ENCODE data around the gene POMGNT2.

POMGNT2 gene

DNA sequence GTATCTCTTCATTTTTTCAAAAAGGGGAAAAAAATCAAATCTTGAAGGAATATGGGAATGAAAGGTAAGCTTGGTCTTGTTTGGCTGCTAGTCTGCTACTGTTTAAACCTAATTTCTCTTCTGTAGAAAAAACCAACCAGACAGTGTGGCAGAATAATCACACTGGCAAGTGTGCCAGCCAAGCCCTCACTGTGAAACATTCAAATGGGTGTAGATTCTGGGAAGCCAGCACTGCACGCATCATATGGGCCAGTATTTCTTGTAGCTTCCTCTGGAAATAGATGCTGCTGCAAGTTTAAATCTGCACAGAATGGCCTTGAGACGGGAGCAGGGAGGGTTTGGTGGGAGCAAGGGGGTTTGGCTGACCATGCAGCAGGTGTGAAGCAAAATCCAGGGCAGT lies 62.1 kb downstream of the POMGNT2 start:
- DNase-seq (ENCODE audit: low read depth) = no peak

DNA sequence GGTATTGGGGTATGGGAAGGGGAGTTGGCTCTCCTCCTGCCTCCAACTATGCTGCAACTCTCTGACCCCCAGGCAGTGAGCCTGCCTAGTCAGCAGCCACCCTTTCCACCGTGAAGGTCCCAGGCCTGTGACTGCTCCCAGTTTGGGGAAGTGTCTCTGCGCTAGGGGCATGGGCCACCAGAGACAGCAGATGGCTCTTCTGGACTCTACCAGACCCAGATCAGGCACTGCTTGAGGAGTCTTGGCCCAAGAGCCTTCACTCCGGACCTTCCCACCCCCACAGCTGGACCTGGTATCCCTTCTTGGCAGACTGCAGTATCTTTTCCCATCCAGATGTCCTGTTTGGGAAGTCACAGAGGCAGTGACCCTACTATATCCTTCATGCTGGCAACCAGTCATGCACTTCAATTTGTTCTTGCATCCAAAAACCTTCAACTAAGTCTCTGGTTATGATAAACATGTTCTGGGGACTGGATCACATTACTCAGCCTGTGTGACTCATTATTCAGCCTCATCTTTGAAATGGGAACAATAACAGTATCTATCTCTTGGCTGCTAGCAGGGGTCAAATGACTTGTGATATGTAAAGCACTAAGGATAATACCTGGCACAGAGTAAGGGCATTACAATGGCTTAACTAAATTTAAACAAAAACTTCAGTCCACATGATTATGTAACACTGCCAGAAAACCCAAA lies 62.7 kb downstream of the POMGNT2 start:
- DNase-seq (ENCODE audit: low read depth) = no peak

- DNase-seq (ENCODE audit: low read depth) = no peak
Observed at GRCh38 chr3:43041517-43041916, 64.4 kb downstream of the POMGNT2 start.

DNA sequence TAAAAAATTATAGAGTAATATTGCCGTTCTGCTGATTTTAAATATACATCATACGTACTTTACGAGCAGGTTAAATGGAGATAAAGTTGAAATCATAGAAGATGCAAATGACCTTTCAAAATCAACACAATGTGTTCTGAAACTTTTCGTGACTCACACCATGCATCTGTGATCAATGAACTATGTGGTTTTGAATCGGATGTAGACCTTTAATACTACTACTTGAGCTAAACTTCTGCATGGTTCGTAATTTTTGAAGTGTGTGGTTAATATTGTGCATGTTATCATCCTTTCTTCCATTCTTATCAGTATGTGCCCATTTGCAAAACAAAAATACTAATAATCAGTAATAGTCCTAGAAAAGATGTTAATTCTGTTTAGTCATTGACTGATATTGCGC lies 67.9 kb downstream of the POMGNT2 start:
- no peak for DNase-seq (ENCODE audit: low read depth)

- no peak for DNase-seq (ENCODE audit: low read depth)
Observed at GRCh38 chr3:43036621-43037423, 69.1 kb downstream of the POMGNT2 start.

GRCh38 chr3:43035801-43036365 lies 70.0 kb downstream of the POMGNT2 start:
- no peak for DNase-seq (ENCODE audit: low read depth)

- no peak for DNase-seq (ENCODE audit: low read depth)
Observed at GRCh38 chr3:43034911-43035310, 71.0 kb downstream of the POMGNT2 start.

GRCh38 chr3:43034200-43034599 lies 71.7 kb downstream of the POMGNT2 start:
- no peak for DNase-seq (ENCODE audit: low read depth)

DNA sequence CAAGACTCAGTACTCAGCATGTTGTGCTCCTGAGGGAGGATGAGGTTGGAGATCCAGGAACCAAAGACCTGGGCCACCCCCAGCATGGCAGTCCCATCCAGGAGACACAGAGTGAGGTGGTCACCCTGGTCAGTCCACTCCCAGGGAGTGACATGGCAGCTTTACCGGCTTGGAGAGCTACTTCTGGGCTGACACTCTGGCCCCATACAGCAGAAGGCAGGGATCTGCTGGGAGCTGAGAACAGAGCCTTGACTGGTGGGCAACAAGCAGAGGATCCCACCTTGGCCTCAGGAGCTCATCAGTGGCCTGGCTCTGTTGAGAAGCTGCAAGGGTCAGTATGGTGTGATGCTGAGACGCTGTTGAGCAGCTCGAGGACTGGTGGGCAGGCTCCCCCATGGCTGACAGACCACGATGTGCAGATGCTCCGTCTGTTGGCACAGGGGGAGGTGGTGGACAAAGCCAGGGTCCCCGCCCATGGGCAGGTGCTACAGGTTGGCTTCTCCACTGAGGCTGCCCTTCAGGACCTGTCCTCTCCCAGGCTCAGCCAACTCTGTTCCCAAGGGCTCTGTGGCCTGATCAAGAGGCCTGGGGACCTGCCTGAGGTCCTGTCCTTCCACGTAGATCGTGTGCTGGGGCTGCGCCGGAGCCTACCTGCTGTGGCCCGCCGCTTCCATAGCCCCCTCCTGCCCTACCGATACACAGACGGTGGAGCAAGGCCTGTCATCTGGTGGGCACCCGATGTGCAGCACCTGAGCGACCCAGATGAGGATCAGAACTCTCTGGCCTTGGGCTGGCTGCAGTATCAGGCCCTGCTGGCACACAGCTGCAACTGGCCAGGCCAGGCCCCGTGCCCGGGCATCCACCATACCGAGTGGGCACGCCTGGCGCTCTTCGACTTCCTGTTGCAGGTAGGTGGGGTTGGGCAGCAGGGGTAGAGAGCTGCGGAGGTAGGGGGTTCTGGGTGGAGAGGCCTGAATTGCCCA lies 72.9 kb downstream of the POMGNT2 start:
- DNase-seq (ENCODE audit: low read depth) = no peak

GRCh38 chr3:43031889-43032545 lies 73.9 kb downstream of the POMGNT2 start:
- DNase-seq (ENCODE audit: low read depth) = no peak

DNA sequence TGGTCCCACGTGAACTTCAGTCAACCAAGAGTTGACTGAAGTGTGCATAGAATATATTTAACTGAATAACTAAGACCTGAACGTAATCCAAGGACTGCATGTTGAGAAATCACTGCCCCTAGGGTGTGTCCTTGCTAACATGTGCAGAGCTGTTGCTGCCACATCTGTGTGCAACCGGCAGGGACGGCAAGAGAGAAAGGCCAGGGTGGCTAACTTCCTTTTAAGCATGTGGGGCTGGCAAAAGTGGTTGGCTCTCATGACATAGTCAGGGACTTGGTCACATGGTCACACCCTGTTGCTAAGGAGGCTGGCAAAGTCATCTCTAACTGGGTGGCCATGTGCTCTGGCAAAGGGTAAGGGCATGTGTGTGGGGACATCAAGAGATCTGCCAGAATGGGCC lies 74.4 kb downstream of the POMGNT2 start:
- DNase-seq (ENCODE audit: low read depth) = no peak

DNA sequence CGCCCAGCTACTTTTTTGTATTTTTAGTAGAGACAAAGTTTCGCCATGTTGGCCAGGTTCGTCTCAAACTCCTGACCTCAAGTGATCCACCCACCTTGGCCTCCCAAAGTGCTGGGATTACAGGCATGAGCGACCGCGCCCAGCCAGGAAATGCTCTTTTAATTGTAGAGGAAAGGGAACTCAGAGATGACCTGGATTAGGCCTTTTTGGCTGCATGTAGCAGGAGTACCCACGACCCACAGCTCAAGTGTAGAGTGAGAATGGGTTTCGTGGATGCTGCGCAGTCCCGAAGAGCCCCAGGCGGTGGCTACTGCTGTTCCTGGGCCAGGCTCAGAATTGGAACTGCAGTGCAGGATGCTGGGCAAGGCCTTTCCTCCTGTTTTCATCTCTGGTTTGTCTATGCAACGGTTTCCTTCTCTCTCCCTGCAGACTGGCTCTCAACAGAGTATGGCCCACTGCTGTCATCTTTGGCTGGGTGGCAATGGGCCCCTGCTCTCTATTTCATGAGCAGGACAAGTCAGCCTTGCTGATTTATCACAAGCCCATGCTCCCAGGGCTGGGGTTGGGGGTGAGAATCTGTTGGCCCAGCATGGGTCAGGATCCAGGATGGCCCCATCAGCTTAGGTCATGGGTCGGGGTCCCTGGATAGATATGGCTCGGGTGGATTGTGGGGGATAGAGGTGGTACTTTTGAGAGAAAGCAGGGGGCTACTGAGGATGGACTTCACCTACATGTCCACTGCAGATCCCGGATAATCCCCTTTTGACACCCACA lies 75.5 kb downstream of the POMGNT2 start:
- no peak for DNase-seq (ENCODE audit: low read depth)
